ENCODE measurements around the gene ZXDC. TPM values are rescaled to one million over a fixed set of nuclear protein-coding genes. Genes with fewer than 3 reads are reported as not detected.

The ZXDC gene
- total RNA-seq, 1 donor from 2014 or later, result 39.7 TPM

GRCh38 chr3:126394977-126395321, 80.7 kb downstream of the ZXDC start:
- intact Hi-C loops (cut with DNase I), result loop anchor here (5.0 kb wide), 2 partner anchors 138 to 263 kb away; no protein-coding TSS in a partner anchor

GRCh38 chr3:126394179-126394976, 81.3 kb downstream of the ZXDC start, which contains the start of gene CFAP100:
TSS of gene CFAP100 (plus strand) at chr3:126394909. CDS start at chr3:126396001, 1,092 bp downstream.
- intact Hi-C loops (cut with DNase I), result loop anchor here (5.0 kb wide), 2 partner anchors 137 to 262 kb away; no protein-coding TSS in a partner anchor
- ATAC-seq (peak; percentile 90), DNase-seq (ENCODE audit: low spot score) (peak; percentile 73)

More at GRCh38 chr3:126394977-126395321, 80.7 kb downstream of the ZXDC start:
- no peak for DNase-seq (ENCODE audit: low spot score)
- ATAC-seq, result peak; percentile 8

GRCh38 chr3:126393563-126393962, 82.1 kb downstream of the ZXDC start:
- ATAC-seq, result no peak
- intact Hi-C loops (cut with DNase I), result loop anchor here (5.0 kb wide), 2 partner anchors 136 to 261 kb away; no protein-coding TSS in a partner anchor
- DNase-seq (ENCODE audit: low spot score), result no peak

- DNase-seq (ENCODE audit: low spot score), result no peak
- no peak for ATAC-seq
- intact Hi-C loops (cut with DNase I), result loop anchor here (5.0 kb wide), 2 partner anchors 135 to 260 kb away; no protein-coding TSS in a partner anchor
These were observed 83.4 kb downstream of the ZXDC start for GRCh38 chr3:126392246-126392645.

- intact Hi-C loops (cut with DNase I), result loop anchor here (5.0 kb wide), 2 partner anchors 134 to 259 kb away; no protein-coding TSS in a partner anchor
- ATAC-seq (no peak), DNase-seq (ENCODE audit: low spot score) (no peak)
These were observed 84.1 kb downstream of the ZXDC start for GRCh38 chr3:126391631-126392030.

GRCh38 chr3:126390751-126391150, 84.9 kb downstream of the ZXDC start:
- intact Hi-C loops (cut with DNase I), result loop anchor here (5.0 kb wide), 2 partner anchors 133 to 258 kb away; no protein-coding TSS in a partner anchor
- DNase-seq (ENCODE audit: low spot score), result peak; percentile 38
- ATAC-seq, result no peak

- intact Hi-C loops (cut with DNase I), result loop anchor here (5.0 kb wide), 2 partner anchors 133 to 258 kb away; no protein-coding TSS in a partner anchor
- ATAC-seq (no peak), DNase-seq (ENCODE audit: low spot score) (peak; percentile 47)
These were observed 85.5 kb downstream of the ZXDC start for GRCh38 chr3:126390201-126390600.

GRCh38 chr3:126389794-126390146, 85.9 kb downstream of the ZXDC start:
- DNase-seq (ENCODE audit: low spot score), result no peak
- intact Hi-C loops (cut with DNase I), result loop anchor here (2.0 to 5.0 kb wide), 3 partner anchors 33 to 257 kb away; partner anchors contain the start of gene KLF15
- ATAC-seq, result no peak

GRCh38 chr3:126389112-126389793, 86.4 kb downstream of the ZXDC start:
- peak; percentile 93 for DNase-seq (ENCODE audit: low spot score)
- intact Hi-C loops (cut with DNase I), result loop anchor here (2.0 kb wide), 1 partner anchor 32 kb away; the partner anchor contains the start of gene KLF15
- peak; percentile 94 for ATAC-seq

Other genes starting within 250 kb of the ZXDC start
- gene KLF15, start 118.5 kb downstream of the ZXDC start, total RNA-seq, result 22.7 TPM
- gene CFAP100, start 81.0 kb downstream of the ZXDC start, total RNA-seq, result 1.5 TPM
- not detected for gene UROC1, start 41.9 kb upstream of the ZXDC start, total RNA-seq
- 0.89 TPM for gene CHST13, start 48.3 kb upstream of the ZXDC start, total RNA-seq
- gene C3orf22, start 83.0 kb upstream of the ZXDC start, total RNA-seq, result not detected
- gene TXNRD3, start 179.2 kb upstream of the ZXDC start, total RNA-seq, result 25.1 TPM
- gene CHCHD6, start 228.3 kb upstream of the ZXDC start, total RNA-seq, result 19.1 TPM

All from sciatic nerve (tissue), 2 donors.